Choroid plexus epithelial cell (primary cell): ENCODE measurements around the gene CUL4A.
A peak's percentile ranks its signal among the peaks of the same experiment; 100 is the strongest.

ENCODE experiments used
- DNase-seq: peaks from one replicate; pipeline ENCODE4 v3.0.0-alpha.2; 2010; ENCODE audit warnings: low read depth
- H3K4me3 ChIP-seq: 2 replicates; pipeline ENCODE4 v1.5.1; 2011; ENCODE audit warnings: low read depth, mild to moderate bottlenecking, control low read depth, low read length, moderate library complexity
- TF ChIP-seq, protein P1 (sequence below): conservative IDR thresholded peaks from 2 replicates; pipeline ENCODE4 v1.5.1; 2011; ENCODE audit warnings: low read depth, mild to moderate bottlenecking, control low read depth, inconsistent platforms, low read length, moderate library complexity

Gene CUL4A

DNA sequence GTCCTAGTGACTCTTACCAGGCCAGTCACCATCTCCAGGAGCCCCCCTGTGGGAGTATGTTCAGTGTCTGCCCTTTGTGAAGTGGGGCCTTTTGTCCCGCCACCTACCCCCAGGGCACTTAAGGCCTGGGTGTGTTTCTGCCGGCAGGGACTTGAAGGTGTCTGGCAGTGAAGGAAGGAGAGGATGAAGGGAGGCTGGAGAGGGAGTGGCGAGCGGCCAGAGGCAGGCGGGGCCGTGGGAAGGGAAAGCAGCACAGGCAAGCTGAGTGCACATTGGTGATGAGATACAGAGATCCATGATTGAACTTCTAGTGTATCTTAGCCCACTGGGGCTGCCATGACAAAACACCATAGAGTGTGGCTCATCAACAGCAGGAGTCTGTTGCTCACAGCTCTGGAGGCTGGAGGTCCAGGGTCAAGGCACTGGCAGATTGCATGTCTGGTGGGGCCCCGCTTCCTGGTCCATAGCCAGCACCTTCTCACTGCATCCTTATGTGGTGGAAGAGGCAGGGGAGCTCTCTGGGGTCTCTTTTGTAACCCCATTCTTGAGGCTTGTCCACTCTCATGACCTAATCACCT is 17.5 kb downstream of the CUL4A start:
- DNase-seq, result peak; percentile 54
- no peak overlapping the region for H3K4me3 ChIP-seq
- TF ChIP-seq, protein P1, sequence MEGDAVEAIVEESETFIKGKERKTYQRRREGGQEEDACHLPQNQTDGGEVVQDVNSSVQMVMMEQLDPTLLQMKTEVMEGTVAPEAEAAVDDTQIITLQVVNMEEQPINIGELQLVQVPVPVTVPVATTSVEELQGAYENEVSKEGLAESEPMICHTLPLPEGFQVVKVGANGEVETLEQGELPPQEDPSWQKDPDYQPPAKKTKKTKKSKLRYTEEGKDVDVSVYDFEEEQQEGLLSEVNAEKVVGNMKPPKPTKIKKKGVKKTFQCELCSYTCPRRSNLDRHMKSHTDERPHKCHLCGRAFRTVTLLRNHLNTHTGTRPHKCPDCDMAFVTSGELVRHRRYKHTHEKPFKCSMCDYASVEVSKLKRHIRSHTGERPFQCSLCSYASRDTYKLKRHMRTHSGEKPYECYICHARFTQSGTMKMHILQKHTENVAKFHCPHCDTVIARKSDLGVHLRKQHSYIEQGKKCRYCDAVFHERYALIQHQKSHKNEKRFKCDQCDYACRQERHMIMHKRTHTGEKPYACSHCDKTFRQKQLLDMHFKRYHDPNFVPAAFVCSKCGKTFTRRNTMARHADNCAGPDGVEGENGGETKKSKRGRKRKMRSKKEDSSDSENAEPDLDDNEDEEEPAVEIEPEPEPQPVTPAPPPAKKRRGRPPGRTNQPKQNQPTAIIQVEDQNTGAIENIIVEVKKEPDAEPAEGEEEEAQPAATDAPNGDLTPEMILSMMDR, result no peak

DNA sequence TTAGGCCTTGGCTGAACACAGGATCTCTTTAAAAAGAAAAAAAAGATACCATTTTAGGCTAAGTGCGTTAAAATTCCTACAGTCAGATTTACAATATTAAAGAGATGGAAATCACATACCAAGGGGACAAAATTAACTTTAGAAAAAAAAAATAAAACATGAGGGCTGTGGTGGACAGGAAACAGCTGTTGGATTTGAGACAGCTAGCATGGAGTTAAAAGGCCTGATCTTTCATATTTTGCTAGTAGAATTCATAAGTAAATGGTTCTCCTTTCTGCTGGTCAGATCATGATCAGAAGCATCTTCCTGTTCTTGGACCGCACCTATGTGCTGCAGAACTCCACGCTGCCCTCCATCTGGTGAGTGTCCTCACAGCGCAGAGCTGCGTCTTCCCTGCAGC is 19.7 kb downstream of the CUL4A start:
- TF ChIP-seq, protein P1, result no peak
- H3K4me3 ChIP-seq, result no peak overlapping the region
- no peak for DNase-seq

- DNase-seq, result no peak
- H3K4me3 ChIP-seq, result no peak overlapping the region
- TF ChIP-seq, protein P1, result no peak
Measured at GRCh38 chr13:113229791-113230190, 20.4 kb downstream of the CUL4A start.

GRCh38 chr13:113231306-113232207 is 22.1 kb downstream of the CUL4A start:
- no peak overlapping the region for H3K4me3 ChIP-seq
- no peak for DNase-seq
- TF ChIP-seq, protein P1, result no peak

DNA sequence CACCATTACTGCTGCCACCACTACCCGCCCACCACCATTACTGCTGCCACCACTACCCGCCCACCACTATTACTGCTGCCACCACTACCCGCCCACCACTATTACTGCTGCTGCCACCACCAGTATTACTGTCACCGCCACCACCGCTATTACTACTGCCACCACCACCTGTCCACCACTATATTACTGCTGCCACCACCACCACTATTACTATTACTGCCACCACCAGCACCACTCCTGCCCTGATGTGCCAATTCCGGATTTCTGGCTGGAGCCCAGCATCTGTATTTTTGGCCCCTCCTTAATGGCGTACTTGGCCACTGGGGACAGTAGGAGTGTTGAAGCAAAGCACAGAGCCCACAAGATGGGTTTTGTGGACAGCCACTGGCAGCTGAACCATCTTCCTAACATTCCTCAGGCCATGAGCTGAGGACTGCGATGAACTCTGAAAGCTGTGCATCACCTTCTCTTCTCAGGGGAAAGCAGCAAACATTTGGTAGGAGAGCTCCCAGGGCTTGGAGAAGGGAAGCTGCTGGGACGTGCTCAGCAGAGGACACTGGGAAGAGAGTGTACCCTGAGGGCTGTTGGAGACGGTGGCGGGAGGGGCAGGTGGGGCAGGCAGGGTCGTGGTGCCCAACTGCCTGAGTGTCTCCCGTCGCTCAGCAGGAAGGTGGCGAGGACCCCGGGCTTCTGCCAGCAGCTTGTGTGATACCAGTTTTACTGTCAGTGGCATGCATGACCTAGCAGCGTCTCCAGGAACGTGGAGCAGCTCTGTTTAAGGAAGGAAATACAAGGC is 23.0 kb downstream of the CUL4A start:
- no peak overlapping the region for H3K4me3 ChIP-seq
- TF ChIP-seq, protein P1, result no peak
- DNase-seq, result no peak

DNA sequence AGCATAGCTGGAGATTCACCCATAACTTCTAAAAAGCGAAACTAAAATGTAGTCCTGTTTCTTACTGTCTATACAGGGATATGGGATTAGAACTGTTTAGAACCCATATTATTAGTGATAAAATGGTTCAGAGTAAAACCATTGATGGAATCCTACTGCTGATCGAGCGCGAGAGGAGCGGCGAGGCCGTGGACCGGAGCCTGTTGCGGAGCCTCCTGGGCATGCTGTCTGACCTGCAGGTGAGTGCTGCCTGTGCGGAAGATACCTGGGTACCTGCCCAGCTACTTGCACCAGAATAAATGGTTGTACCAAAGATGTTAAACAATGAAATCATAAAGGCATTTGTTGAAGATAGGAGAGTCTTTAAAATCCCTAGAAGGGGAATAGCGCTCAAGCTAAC is 23.7 kb downstream of the CUL4A start:
- H3K4me3 ChIP-seq, result no peak overlapping the region
- DNase-seq, result no peak
- TF ChIP-seq, protein P1, result no peak
